Tongue (tissue), 2 donors: ENCODE measurements around the gene ISG20. TPM values are rescaled to one million over a fixed set of nuclear protein-coding genes. Genes with fewer than 3 reads are reported as not detected.
"Not testable (repeated sequence)": the region's sequence is repeated elsewhere in the genome, so short reads cannot be mapped to it uniquely, and the experiment has no call there.

ENCODE experiments used
- DNase-seq: peaks from one replicate; pipeline ENCODE4 v3.0.0-alpha.2; 2015
- total RNA-seq: library from RNA; depleted of rRNA; stranded (reverse); fragments of >200 nt; gene quantifications from one replicate; pipeline ENCODE4 v1.2.3, GENCODE V29; 2014

Gene ISG20
- total RNA-seq, 1 donor from 2014 or later = 5.1 TPM

GRCh38 chr15:88637436-88637835 lies 1.4 kb upstream of the ISG20 start:
- DNase-seq = no peak

- DNase-seq = no peak
Measured at GRCh38 chr15:88637841-88638625, 783 bp upstream of the ISG20 start.

- no peak for DNase-seq
Measured at GRCh38 chr15:88641959-88642452, 3.2 kb downstream of the ISG20 start.

- DNase-seq = not testable (repeated sequence)
Measured at GRCh38 chr15:88642514-88642913, 3.7 kb downstream of the ISG20 start.

- no peak for DNase-seq
Measured at GRCh38 chr15:88644741-88645140, 5.9 kb downstream of the ISG20 start.

GRCh38 chr15:88645171-88646087 lies 6.6 kb downstream of the ISG20 start:
- no peak for DNase-seq

- no peak for DNase-seq
Measured at GRCh38 chr15:88646088-88646405, 7.2 kb downstream of the ISG20 start.

- DNase-seq = no peak
Measured at GRCh38 chr15:88646951-88647350, 8.1 kb downstream of the ISG20 start.

GRCh38 chr15:88647351-88648105 lies 8.7 kb downstream of the ISG20 start:
- DNase-seq = no peak

GRCh38 chr15:88648357-88649214 lies 9.8 kb downstream of the ISG20 start:
- DNase-seq = no peak

GRCh38 chr15:88649286-88649733 lies 10.5 kb downstream of the ISG20 start:
- DNase-seq = peak; percentile 47

- no peak for DNase-seq
Measured at GRCh38 chr15:88649753-88650551, 11.1 kb downstream of the ISG20 start.

GRCh38 chr15:88650556-88650955 lies 11.7 kb downstream of the ISG20 start:
- no peak for DNase-seq

- DNase-seq = no peak
Measured at GRCh38 chr15:88651136-88651732, 12.4 kb downstream of the ISG20 start.

GRCh38 chr15:88651971-88652370 lies 13.2 kb downstream of the ISG20 start:
- DNase-seq = no peak

- no peak for DNase-seq
Measured at GRCh38 chr15:88652456-88653199, 13.8 kb downstream of the ISG20 start.

GRCh38 chr15:88653200-88654064 lies 14.6 kb downstream of the ISG20 start:
- no peak for DNase-seq

GRCh38 chr15:88654430-88655102 lies 15.8 kb downstream of the ISG20 start:
- DNase-seq = no peak
